ENCODE data around the gene HNF1A.

The HNF1A gene, protein sequence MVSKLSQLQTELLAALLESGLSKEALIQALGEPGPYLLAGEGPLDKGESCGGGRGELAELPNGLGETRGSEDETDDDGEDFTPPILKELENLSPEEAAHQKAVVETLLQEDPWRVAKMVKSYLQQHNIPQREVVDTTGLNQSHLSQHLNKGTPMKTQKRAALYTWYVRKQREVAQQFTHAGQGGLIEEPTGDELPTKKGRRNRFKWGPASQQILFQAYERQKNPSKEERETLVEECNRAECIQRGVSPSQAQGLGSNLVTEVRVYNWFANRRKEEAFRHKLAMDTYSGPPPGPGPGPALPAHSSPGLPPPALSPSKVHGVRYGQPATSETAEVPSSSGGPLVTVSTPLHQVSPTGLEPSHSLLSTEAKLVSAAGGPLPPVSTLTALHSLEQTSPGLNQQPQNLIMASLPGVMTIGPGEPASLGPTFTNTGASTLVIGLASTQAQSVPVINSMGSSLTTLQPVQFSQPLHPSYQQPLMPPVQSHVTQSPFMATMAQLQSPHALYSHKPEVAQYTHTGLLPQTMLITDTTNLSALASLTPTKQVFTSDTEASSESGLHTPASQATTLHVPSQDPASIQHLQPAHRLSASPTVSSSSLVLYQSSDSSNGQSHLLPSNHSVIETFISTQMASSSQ

GRCh38 chr12:120978296-120979219, at the start of gene HNF1A:
TSS of gene HNF1A (plus strand) at chr12:120978543. CDS start at chr12:120978769, 226 bp downstream.
- no peak within 1 kb of the TSS for H3K4me3 ChIP-seq (ENCODE audit: control insufficient read depth, low read depth, low read length)
- TF ChIP-seq CTCF (IDR thresholded peaks at IDR 0.05; ENCODE audit: control insufficient read depth, insufficient read depth, low read depth, low read length, missing control alignments), result no peak
- DNase-seq (ENCODE audit: low read depth), result no peak

- no peak overlapping the region for H3K4me3 ChIP-seq (ENCODE audit: control insufficient read depth, low read depth, low read length)
- DNase-seq (ENCODE audit: low read depth), result no peak
- TF ChIP-seq CTCF (IDR thresholded peaks at IDR 0.05; ENCODE audit: control insufficient read depth, insufficient read depth, low read depth, low read length, missing control alignments), result no peak
Observed at GRCh38 chr12:120928864-120929652, 49.3 kb upstream of the HNF1A start.

DNA sequence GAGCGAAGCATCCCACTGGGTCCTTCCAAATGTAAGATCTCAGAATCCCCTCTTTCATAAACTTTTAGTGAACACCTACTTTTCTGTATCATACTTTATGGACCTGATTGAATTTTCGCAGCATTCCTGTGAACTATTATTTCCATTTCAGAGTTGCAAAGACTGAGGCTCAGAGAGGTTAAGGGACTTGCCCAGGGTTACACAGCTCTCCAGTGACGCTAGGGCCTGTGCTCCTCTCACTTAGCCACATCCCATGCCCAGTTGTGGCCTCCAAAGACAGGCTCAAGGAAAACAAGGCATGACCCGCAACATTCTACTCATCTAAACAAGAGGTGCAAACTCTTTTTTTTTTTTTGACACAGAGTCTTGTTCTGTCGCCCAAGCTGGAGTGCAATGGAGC, 48.3 kb upstream of the HNF1A start:
- no peak for DNase-seq (ENCODE audit: low read depth)
- no peak overlapping the region for H3K4me3 ChIP-seq (ENCODE audit: control insufficient read depth, low read depth, low read length)
- no peak for TF ChIP-seq CTCF (IDR thresholded peaks at IDR 0.05; ENCODE audit: control insufficient read depth, insufficient read depth, low read depth, low read length, missing control alignments)

GRCh38 chr12:120932058-120932457, 46.3 kb upstream of the HNF1A start:
- TF ChIP-seq CTCF (IDR thresholded peaks at IDR 0.05; ENCODE audit: control insufficient read depth, insufficient read depth, low read depth, low read length, missing control alignments), result no peak
- no peak for DNase-seq (ENCODE audit: low read depth)
- no peak overlapping the region for H3K4me3 ChIP-seq (ENCODE audit: control insufficient read depth, low read depth, low read length)

DNA sequence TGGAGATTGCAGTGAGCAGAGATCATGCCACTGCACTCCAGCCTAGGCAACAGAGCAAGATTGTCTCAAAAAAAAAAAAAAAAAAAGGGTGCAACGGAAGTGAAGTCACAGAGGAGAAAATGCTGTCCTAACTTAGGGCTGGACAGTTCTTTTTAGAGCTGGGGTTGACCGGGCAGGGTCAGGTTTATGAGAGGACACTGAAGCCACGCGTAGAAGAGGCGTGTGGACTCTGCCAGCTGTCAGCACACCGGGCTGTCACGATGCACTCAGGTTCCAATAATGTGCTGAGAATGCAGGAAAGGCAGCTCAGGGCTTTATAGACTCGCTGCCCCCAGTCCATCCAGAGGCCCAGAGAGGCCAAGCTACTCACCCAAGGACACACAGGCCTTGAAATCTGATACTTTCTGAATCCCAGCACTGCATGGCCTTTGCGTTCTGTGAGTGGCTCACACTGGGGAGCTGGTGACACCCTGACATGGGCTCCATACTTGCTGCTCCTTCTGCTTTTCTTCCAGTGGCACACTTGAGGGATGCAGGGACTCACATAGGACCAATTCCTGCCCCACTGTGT, 45.3 kb upstream of the HNF1A start:
- DNase-seq (ENCODE audit: low read depth), result no peak
- no peak for TF ChIP-seq CTCF (IDR thresholded peaks at IDR 0.05; ENCODE audit: control insufficient read depth, insufficient read depth, low read depth, low read length, missing control alignments)
- H3K4me3 ChIP-seq (ENCODE audit: control insufficient read depth, low read depth, low read length), result no peak overlapping the region

Measured in AG09309 (cell line).